Neutrophil (primary cell): ENCODE data around the gene CNTN6.

Experiments used
- H3K27ac ChIP-seq: fragments of 200-600 bp; sonication (generic); 2 replicates; pipeline ENCODE4 v1.5.1; 2016; ENCODE audit warnings: mild to moderate bottlenecking, moderate library complexity
- H3K27me3 ChIP-seq: fragments of 200-600 bp; sonication (generic); 2 replicates; pipeline ENCODE4 v1.6.0; 2016; ENCODE audit warnings: mild to moderate bottlenecking
- H3K36me3 ChIP-seq: fragments of 200-600 bp; sonication (generic); 2 replicates; pipeline ENCODE4 v1.5.1; 2017
- H3K4me1 ChIP-seq, 2 experiments: fragments of 200-600 bp in 1 of 2; sonication (generic) in 1 of 2; 1 replicate in 1 of 2; 2 replicates in 1 of 2; pipeline versions ENCODE4 v1.5.1 to v1.6.1; 2013 to 2016; ENCODE audit warnings: low read depth in 1 of 2, low read length in 1 of 2, mild to moderate bottlenecking in 1 of 2, moderate library complexity in 1 of 2; ENCODE audit not compliant: control insufficient read depth in 1 of 2, insufficient read depth in 1 of 2
- H3K4me3 ChIP-seq, 2 experiments: fragments of 200-600 bp in 1 of 2; sonication (generic) in 1 of 2; 1 replicate in 1 of 2; 2 replicates in 1 of 2; pipeline ENCODE4 v1.5.1; 2013 to 2016; ENCODE audit warnings: low read depth in 1 of 2, low read length in 1 of 2, mild to moderate bottlenecking in 1 of 2, moderate library complexity in 1 of 2
- H3K9me3 ChIP-seq: fragments of 200-600 bp; sonication (generic); 2 replicates; pipeline ENCODE4 v1.5.1; 2016
- CTCF ChIP-seq: fragments of 200-600 bp; sonication (generic); IDR thresholded peaks from 2 replicates; pipeline ENCODE4 v1.5.1; 2016; ENCODE audit warnings: antibody characterized with exemption

The CNTN6 gene

GRCh38 chr3:1228289-1228688, 135.5 kb downstream of the CNTN6 start:
- no peak for TF ChIP-seq CTCF
- Histone ChIP-seq H3K4me1 (no peaks in the 10 kb centered on the region), H3K36me3 (no peaks in the 10 kb centered on the region), H3K27ac (no peak overlapping the region), H3K9me3 (no peaks in the 10 kb centered on the region), H3K27me3 (no peaks in the 10 kb centered on the region), H3K4me3 (no peak overlapping the region)

GRCh38 chr3:1230920-1231319, 138.1 kb downstream of the CNTN6 start:
- TF ChIP-seq CTCF: no peak
- no peaks in the 10 kb centered on the region for H3K9me3 ChIP-seq
- no peak overlapping the region for H3K27ac ChIP-seq
- no peaks in the 10 kb centered on the region for H3K4me1 ChIP-seq
- H3K4me3 ChIP-seq: no peak overlapping the region
- no peaks in the 10 kb centered on the region for H3K27me3 ChIP-seq
- H3K36me3 ChIP-seq: no peaks in the 10 kb centered on the region

DNA sequence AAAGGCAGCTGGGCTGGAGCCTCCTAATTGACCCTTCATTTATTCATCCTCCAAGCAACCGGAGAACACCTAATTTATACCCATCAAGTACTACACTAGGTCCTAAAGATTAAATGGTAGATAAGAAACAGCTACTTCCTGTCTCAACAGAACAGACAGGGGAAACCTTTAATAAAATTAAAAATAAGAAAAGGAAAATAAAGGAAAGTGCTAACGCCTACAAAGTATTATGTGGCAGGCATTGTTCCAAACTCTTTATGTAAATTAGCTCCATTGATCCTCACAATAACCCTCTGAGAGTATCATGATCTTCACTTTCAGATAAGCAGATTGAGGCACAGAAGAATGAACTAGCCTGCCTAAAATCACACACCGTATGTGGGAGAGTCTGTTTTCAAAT, 139.5 kb downstream of the CNTN6 start:
- Histone ChIP-seq H3K4me1 (no peaks in the 10 kb centered on the region), H3K4me3 (no peak overlapping the region), H3K27me3 (no peaks in the 10 kb centered on the region), H3K9me3 (no peaks in the 10 kb centered on the region), H3K27ac (no peak overlapping the region), H3K36me3 (no peaks in the 10 kb centered on the region)
- no peak for TF ChIP-seq CTCF

DNA sequence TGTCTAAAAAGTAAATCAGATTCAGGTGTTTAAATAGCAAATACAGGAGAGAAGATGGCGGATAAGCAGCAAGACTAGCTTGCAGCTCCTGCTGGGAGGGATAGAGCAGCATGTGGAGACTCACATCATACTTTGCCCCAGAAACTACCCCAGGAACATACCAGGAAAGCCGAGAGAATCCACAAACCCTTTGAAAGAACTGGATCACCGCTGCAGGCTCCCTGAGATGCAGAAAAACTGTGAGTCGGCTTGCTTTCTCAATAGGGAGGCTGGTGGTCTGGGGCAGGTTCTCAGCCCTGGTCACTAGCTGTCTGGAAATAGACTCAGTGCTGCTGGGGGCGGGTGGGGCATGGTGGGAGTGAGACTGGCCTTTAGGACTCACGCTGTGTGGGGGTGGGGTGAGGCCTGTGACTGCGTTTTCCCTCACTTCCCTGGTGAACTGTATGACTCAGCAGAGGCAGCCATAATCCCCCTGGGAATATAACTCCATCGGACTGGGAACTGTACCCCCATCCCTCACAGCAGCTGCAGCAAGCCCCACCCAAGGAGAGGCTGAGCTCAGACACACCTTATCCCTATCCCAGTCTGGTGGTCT, 142.8 kb downstream of the CNTN6 start:
- Histone ChIP-seq H3K4me3 (no peak overlapping the region), H3K36me3 (no peaks in the 10 kb centered on the region), H3K27me3 (no peaks in the 10 kb centered on the region), H3K9me3 (no peaks in the 10 kb centered on the region), H3K27ac (no peak overlapping the region), H3K4me1 (no peaks in the 10 kb centered on the region)
- no peak for TF ChIP-seq CTCF

- no peaks in the 10 kb centered on the region for H3K36me3 ChIP-seq
- H3K27me3 ChIP-seq: no peaks in the 10 kb centered on the region
- no peak overlapping the region for H3K4me3 ChIP-seq
- no peak for TF ChIP-seq CTCF
- no peak overlapping the region for H3K27ac ChIP-seq
- H3K9me3 ChIP-seq: no peaks in the 10 kb centered on the region
- H3K4me1 ChIP-seq: no peaks in the 10 kb centered on the region
Measured at GRCh38 chr3:1251282-1252060, 158.6 kb downstream of the CNTN6 start.
